Effector memory CD4-positive, alpha-beta T cell (primary cell): ENCODE data around the gene DYNC1I1.

Experiments
- DNase-seq, 3 donors: peaks; one replicate each; pipeline ENCODE4 v3.0.0-alpha.2; 2020
- H3K27ac ChIP-seq: 2 replicates; pipeline ENCODE4 v1.7.0; 2013; ENCODE audit warnings: mild to moderate bottlenecking, low read length, moderate library complexity; ENCODE audit not compliant: insufficient read depth, poor library complexity, severe bottlenecking
- H3K27me3 ChIP-seq: replicated peaks from 2 replicates; pipeline ENCODE4 v1.7.0; 2013; ENCODE audit warnings: mild to moderate bottlenecking, low read length; ENCODE audit not compliant: insufficient read depth, control insufficient read depth, poor library complexity, severe bottlenecking
- H3K36me3 ChIP-seq: 2 replicates; pipeline ENCODE4 v1.7.0; 2013; ENCODE audit warnings: mild to moderate bottlenecking, low read length, moderate library complexity; ENCODE audit not compliant: control insufficient read depth, insufficient read depth
- H3K4me1 ChIP-seq: 2 replicates; pipeline ENCODE4 v1.7.0; 2013; ENCODE audit warnings: low read length, mild to moderate bottlenecking; ENCODE audit not compliant: control insufficient read depth, insufficient read depth, poor library complexity, severe bottlenecking
- H3K4me3 ChIP-seq: 2 replicates; pipeline ENCODE4 v1.7.0; 2013; ENCODE audit warnings: low read length, low read depth, mild to moderate bottlenecking; ENCODE audit not compliant: insufficient read depth, poor library complexity, severe bottlenecking
- H3K9me3 ChIP-seq: 2 replicates; pipeline ENCODE4 v1.7.0; 2013; ENCODE audit warnings: mild to moderate bottlenecking, low read length, moderate library complexity; ENCODE audit not compliant: control insufficient read depth

DYNC1I1 gene

DNA sequence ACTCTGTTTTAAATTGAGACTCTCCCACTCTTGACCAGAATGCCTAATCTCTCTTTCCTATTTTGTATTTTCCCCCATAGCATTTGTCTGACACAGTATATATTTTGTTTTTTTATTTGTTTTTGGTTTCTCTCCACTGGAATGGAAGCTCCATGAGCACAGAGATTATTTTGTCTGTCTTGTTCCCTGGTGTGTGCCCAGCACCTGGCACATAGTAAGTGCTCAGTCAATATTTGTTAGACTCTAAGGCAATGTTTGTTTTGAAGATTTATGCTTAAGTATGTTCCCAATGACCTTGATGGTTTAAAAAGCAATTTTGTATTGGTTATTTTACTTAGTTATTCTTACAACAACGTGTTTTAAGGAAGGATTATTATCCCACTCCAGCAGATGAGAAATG lies 201.8 kb downstream of the DYNC1I1 start:
- H3K9me3 ChIP-seq, result no peaks in the 10 kb centered on the region
- no peaks in the 10 kb centered on the region for H3K4me1 ChIP-seq
- H3K36me3 ChIP-seq, result no peaks in the 10 kb centered on the region
- DNase-seq, result no peak
- H3K27ac ChIP-seq, result no peak overlapping the region
- no peaks in the 10 kb centered on the region for H3K27me3 ChIP-seq
- H3K4me3 ChIP-seq, result no peak overlapping the region

DNA sequence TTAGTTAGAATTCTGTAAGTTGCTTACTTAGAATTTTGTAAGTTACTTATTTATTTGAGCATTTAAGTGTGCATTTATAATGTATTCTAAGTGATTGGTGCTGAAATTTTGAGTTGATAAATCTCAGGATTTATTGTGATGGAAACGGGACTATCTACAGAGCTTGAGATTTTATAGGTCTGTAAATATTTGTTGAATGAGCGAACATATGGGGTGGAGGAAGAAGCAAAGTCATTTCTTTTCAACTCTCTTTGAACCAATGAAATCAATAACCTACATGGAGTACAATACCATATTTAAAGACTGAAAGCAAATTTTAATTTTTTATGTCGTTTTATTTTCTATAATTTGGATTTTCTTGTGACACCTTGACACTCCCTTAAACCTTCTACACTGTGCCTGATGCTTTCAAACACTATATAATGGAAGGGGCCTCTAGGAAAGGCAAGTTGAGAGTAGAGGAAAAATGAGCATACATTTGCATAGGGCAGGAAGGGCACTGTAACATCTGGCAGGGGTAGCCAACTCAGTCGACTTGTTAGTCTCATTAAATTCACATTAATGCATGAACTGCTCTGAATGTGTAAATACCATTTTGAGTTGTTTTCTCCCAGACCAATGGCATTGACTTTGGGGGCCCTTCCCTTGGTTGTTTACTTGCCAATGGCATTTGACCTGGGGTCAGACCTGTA lies 204.2 kb downstream of the DYNC1I1 start:
- H3K4me3 ChIP-seq, result no peak overlapping the region
- H3K27me3 ChIP-seq, result no peaks in the 10 kb centered on the region
- H3K27ac ChIP-seq, result no peak overlapping the region
- H3K9me3 ChIP-seq, result no peaks in the 10 kb centered on the region
- no peaks in the 10 kb centered on the region for H3K36me3 ChIP-seq
- no peaks in the 10 kb centered on the region for H3K4me1 ChIP-seq
- no peak for DNase-seq

DNA sequence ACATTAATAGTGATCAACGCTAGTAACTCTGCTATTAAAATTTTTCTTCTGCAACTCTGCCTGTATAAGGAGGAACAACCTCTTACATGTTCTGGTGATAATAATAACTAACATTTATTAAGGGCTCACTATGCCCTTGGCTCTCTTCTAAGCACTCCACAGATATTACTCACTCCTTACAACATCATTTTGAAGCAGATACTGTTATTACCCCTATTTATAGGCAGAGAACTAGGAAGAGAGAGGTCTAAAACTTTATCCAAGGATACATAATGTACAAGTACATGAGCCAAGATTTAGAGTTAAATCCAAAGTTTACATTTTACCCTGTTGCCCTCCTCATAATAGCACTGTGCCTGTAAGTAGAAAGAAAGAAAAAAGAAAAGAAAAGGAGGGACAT lies 205.6 kb downstream of the DYNC1I1 start:
- DNase-seq, result no peak
- no peaks in the 10 kb centered on the region for H3K4me1 ChIP-seq

DNA sequence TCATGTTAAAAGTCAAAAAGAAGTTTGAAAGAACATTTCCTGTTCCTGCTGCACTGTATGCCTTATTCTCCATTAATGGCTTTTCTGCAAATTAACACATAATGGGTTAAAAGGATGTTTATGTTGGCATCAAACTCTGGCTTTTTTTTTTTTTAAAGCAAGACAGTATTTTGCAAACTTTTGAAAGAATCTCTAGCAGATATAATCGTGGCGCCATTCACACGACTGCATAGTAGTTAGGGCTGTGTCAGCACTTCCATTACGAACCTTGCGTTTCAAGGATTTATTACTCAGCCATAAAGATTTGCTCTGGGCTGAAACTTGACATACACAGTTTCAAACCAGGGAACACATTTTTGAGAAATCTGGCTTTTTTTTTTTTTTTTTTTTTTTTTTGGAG lies 207.8 kb downstream of the DYNC1I1 start:
- Histone ChIP-seq H3K4me1 (no peaks in the 10 kb centered on the region), H3K4me3 (no peak overlapping the region), H3K27me3 (no peaks in the 10 kb centered on the region), H3K27ac (no peak overlapping the region), H3K9me3 (no peaks in the 10 kb centered on the region), H3K36me3 (no peaks in the 10 kb centered on the region)
- DNase-seq, result no peak

More for the DNA sequence above, 205.6 kb downstream of the DYNC1I1 start:
- Histone ChIP-seq H3K36me3 (no peaks in the 10 kb centered on the region), H3K9me3 (no peaks in the 10 kb centered on the region), H3K4me3 (no peak overlapping the region), H3K27ac (no peak overlapping the region), H3K27me3 (no peaks in the 10 kb centered on the region)

DNA sequence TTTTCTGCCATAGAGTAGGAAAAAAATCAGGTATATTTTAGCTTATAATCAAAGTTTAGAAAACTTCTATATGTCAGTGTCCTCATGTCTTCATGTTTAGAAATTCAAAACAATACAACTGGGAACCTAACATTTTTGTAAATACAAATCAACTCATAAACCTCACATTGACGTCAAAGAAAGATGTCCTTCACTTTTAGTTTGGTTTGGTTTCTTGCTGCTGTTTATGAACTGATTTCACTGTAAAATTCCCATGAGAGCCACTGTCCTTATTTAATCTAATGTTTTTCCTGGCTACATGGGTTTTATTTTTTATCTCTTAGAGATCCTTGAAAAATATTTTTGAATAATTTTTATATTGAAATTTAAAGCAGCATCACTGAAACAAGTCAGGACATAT lies 208.4 kb downstream of the DYNC1I1 start:
- no peak overlapping the region for H3K4me3 ChIP-seq
- H3K27ac ChIP-seq, result no peak overlapping the region
- DNase-seq, result no peak
- H3K27me3 ChIP-seq, result no peaks in the 10 kb centered on the region
- no peaks in the 10 kb centered on the region for H3K36me3 ChIP-seq
- no peaks in the 10 kb centered on the region for H3K9me3 ChIP-seq
- H3K4me1 ChIP-seq, result no peaks in the 10 kb centered on the region

DNA sequence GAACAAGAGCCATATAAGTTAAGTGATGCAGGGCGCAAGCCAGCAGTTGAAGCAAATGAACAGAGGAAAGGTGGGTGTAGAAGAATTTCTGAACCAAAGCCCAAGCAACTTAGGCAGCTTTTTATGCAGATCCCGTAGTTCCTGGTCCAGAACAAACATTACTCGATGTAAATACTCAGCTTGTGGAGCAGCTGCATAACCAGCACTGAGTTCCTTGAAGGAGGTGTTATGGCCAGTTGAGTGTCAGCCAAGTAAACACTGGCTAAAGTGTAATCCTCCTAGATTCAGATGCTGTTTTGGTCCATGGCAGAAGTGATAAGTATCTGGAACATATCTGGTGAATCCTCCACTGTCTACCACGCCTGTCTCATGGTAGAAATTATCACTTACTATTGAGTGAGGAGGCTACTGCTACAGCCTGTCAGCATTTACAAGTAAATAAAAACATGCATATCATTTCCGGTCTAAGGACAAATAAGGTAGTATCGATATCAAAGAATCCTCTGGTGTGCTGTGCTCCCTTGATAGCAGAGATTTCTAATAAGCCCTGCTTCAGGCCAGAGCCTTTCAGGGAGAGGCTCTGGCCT lies 213.9 kb downstream of the DYNC1I1 start:
- H3K4me3 ChIP-seq, result no peak overlapping the region
- H3K36me3 ChIP-seq, result no peaks in the 10 kb centered on the region
- no peaks in the 10 kb centered on the region for H3K9me3 ChIP-seq
- DNase-seq, result no peak
- no peaks in the 10 kb centered on the region for H3K4me1 ChIP-seq
- no peak overlapping the region for H3K27ac ChIP-seq
- no peaks in the 10 kb centered on the region for H3K27me3 ChIP-seq

DNA sequence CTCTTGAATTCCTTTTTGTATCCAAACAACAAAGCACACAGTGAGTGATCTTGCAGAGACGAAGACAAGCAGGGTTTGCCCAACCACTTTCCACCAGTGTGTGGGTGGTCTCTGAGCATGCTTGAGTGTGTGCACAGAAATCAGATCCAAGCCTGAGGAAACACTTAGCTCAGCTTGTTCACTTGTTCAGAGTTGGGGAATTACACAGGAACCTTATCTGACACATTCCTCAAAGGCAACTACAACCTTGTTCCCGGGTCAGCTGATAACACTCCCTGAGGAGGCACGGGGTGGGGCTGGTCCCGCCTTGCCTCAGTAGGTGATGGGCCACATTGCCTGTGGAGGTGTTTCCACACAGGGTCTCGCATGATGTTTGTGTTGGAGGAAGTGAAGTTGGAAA lies 216.9 kb downstream of the DYNC1I1 start:
- Histone ChIP-seq H3K36me3 (no peaks in the 10 kb centered on the region), H3K27me3 (no peaks in the 10 kb centered on the region), H3K4me3 (no peak overlapping the region), H3K27ac (no peak overlapping the region), H3K4me1 (no peaks in the 10 kb centered on the region), H3K9me3 (no peaks in the 10 kb centered on the region)
- DNase-seq, result no peak

DNA sequence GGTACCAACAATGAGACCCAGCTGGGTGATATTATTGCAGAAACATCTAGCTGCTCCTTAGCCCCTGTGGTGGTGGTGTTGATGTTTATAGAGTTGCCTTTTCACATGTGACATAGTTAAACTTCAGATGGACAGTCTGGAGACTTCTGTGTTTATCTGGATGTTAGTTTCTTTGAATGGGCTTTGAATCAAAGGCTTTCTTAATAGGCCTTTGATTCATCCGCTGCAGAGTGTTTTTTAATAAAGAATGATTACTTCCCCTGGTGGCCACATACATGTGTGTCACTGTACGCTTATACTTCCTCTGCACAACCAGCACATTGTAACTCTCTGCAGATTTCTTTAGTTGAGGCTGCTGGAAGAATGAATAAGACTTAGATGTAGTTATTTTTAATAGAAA lies 221.0 kb downstream of the DYNC1I1 start:
- H3K9me3 ChIP-seq, result no peaks in the 10 kb centered on the region
- H3K36me3 ChIP-seq, result no peaks in the 10 kb centered on the region
- H3K27ac ChIP-seq, result no peak overlapping the region
- H3K27me3 ChIP-seq, result no peaks in the 10 kb centered on the region
- no peaks in the 10 kb centered on the region for H3K4me1 ChIP-seq
- DNase-seq, result no peak
- H3K4me3 ChIP-seq, result no peak overlapping the region

DNA sequence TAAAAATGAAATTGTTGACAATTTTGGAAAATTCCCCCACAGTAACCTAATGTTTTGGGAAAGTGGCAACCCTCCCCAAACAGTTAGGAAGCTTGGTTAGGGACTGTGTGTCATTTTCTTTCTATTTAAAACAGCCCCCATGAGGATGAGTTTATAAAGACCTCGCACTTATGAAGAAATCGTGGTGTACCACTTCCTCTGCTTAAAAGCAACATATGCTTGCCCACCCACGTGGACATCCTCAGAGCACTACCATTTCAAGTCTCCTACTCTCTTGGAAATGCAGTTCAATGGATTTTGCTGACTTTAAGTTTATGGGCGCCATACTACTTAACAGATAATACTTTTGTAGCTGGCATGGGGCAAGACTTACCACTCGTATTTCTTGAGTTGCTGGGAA lies 223.8 kb downstream of the DYNC1I1 start:
- Histone ChIP-seq H3K9me3 (no peaks in the 10 kb centered on the region), H3K27ac (no peak overlapping the region), H3K27me3 (no peaks in the 10 kb centered on the region), H3K4me3 (no peak overlapping the region), H3K4me1 (no peaks in the 10 kb centered on the region), H3K36me3 (no peaks in the 10 kb centered on the region)
- DNase-seq, result no peak

DNA sequence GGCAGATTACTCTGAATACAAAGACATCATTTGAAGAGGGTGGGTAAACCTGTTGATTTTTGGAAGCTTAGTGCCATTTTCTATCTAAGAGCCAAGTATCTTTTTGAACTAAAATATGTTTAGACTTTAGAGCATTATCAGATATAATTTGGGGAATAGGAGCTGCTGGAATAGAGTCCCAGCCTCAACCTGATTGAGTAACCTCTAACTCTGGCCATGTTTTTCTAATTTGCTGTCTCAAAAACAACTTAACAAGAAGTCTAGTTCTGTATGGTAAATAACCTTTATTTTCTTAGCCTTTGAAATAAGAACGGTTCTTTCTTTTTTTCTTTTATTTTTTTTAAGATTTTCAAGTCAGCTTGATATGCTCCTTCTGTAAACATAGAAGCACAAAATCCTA lies 224.5 kb downstream of the DYNC1I1 start:
- Histone ChIP-seq H3K27me3 (no peaks in the 10 kb centered on the region), H3K4me3 (no peak overlapping the region), H3K9me3 (no peaks in the 10 kb centered on the region), H3K4me1 (no peaks in the 10 kb centered on the region), H3K27ac (no peak overlapping the region), H3K36me3 (no peaks in the 10 kb centered on the region)
- DNase-seq, result no peak
